Type B pancreatic cell (in vitro differentiated cells): ENCODE measurements around the gene UTP25. TPM values are rescaled to one million over a fixed set of nuclear protein-coding genes. Genes with fewer than 3 reads are reported as not detected.

Experiments
- DNase-seq: peaks from one replicate; pipeline ENCODE4 v3.0.0; 2021; ENCODE audit warnings: mixed read lengths; ENCODE audit not compliant: unreplicated experiment; ENCODE audit errors: extremely low spot score
- H3K27ac Mint-ChIP-seq: 2 replicates; pipeline ENCODE4 v1.8.0; 2021; ENCODE audit warnings: mild to moderate bottlenecking, mixed read lengths
- H3K27me3 Mint-ChIP-seq: 2 replicates; pipeline ENCODE4 v1.8.0; 2021; ENCODE audit warnings: mixed read lengths
- H3K36me3 Mint-ChIP-seq: 2 replicates; pipeline ENCODE4 v1.8.0; 2021; ENCODE audit warnings: mixed read lengths
- H3K4me1 Mint-ChIP-seq: one replicate; pipeline ENCODE4 v1.8.0; 2021; ENCODE audit warnings: mixed read lengths; ENCODE audit not compliant: unreplicated experiment
- H3K4me3 Mint-ChIP-seq: 2 replicates; pipeline ENCODE4 v1.8.0; 2021; ENCODE audit warnings: mild to moderate bottlenecking, mixed read lengths
- H3K9me3 Mint-ChIP-seq: 2 replicates; pipeline ENCODE4 v1.8.0; 2021; ENCODE audit warnings: mixed read lengths
- total RNA-seq: library from RNA; stranded (reverse); gene quantifications from 2 replicates; pipeline ENCODE4 v1.2.1, GENCODE V29; 2021; ENCODE audit warnings: low replicate concordance
- TF ChIP-seq, protein P1 (sequence below): fragments of 200-600 bp; sonication (generic); conservative IDR thresholded peaks from 2 replicates; pipeline ENCODE4 v1.5.0; 2021; ENCODE audit warnings: antibody characterized with exemption, mild to moderate bottlenecking

The UTP25 gene
- total RNA-seq, 1 donor from 2014 or later, result 9.4 TPM

DNA sequence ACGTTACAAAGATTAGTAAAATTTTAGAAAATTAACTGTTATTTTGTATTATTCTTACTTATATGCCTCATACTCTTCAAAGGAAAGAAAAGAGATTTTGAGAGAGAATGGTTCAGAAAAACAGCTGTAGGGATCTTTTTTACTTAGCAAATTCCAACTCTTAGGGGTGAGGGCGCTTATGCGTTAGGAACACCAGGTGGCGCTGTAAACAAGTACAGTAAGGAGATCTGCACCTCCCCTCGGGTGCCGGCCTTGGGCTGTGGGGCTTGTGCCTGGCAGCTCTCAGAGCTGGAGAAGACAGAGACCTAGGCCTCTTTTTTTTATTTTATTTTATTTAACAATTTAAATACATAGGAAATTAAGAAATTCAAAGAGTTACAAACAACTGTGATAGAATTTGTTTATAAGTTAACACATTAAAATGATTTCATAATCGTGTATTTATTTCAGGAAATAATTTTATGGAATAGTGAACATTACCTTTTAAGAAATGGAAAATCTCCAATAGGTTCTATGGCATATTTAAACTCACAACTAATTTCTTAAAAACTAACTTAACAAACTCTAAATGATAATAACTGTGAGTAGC lies 32.6 kb downstream of the UTP25 start:
- Mint-ChIP-seq H3K4me1 (peaks cover 15% of the 10 kb centered on the region), H3K27me3 (peaks cover 23% of the 10 kb centered on the region), H3K27ac (no peak overlapping the region), H3K4me3 (no peak overlapping the region), H3K36me3 (peaks cover 4% of the 10 kb centered on the region), H3K9me3 (no peaks in the 10 kb centered on the region)
- TF ChIP-seq, protein P1, sequence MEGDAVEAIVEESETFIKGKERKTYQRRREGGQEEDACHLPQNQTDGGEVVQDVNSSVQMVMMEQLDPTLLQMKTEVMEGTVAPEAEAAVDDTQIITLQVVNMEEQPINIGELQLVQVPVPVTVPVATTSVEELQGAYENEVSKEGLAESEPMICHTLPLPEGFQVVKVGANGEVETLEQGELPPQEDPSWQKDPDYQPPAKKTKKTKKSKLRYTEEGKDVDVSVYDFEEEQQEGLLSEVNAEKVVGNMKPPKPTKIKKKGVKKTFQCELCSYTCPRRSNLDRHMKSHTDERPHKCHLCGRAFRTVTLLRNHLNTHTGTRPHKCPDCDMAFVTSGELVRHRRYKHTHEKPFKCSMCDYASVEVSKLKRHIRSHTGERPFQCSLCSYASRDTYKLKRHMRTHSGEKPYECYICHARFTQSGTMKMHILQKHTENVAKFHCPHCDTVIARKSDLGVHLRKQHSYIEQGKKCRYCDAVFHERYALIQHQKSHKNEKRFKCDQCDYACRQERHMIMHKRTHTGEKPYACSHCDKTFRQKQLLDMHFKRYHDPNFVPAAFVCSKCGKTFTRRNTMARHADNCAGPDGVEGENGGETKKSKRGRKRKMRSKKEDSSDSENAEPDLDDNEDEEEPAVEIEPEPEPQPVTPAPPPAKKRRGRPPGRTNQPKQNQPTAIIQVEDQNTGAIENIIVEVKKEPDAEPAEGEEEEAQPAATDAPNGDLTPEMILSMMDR, result peak; percentile 98
- peak; percentile 80 for DNase-seq

DNA sequence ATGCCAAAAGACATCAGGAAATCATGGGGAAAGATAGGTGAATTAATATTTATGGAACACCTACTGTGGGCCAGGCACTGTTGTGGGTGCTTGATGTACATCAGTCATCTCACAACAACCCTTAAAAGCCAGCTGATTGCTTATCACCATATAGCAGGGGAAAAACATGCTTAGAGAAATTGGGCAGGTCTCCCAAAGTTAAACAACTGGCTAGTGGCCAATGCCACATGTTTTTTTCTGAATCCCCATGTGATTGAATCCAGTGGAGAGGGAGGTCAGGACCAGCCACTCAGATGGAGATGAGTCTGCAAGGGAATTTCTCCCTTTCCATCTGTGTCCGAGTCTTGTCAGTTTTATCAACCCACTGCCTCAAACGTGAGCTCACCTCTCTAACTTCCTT lies 33.5 kb downstream of the UTP25 start:
- Mint-ChIP-seq H3K36me3 (peaks cover 4% of the 10 kb centered on the region), H3K9me3 (peaks cover 4% of the 10 kb centered on the region), H3K4me1 (peaks cover 15% of the 10 kb centered on the region), H3K27me3 (peaks cover 23% of the 10 kb centered on the region), H3K27ac (no peak overlapping the region), H3K4me3 (no peak overlapping the region)
- TF ChIP-seq, protein P1, result no peak
- no peak for DNase-seq

DNA sequence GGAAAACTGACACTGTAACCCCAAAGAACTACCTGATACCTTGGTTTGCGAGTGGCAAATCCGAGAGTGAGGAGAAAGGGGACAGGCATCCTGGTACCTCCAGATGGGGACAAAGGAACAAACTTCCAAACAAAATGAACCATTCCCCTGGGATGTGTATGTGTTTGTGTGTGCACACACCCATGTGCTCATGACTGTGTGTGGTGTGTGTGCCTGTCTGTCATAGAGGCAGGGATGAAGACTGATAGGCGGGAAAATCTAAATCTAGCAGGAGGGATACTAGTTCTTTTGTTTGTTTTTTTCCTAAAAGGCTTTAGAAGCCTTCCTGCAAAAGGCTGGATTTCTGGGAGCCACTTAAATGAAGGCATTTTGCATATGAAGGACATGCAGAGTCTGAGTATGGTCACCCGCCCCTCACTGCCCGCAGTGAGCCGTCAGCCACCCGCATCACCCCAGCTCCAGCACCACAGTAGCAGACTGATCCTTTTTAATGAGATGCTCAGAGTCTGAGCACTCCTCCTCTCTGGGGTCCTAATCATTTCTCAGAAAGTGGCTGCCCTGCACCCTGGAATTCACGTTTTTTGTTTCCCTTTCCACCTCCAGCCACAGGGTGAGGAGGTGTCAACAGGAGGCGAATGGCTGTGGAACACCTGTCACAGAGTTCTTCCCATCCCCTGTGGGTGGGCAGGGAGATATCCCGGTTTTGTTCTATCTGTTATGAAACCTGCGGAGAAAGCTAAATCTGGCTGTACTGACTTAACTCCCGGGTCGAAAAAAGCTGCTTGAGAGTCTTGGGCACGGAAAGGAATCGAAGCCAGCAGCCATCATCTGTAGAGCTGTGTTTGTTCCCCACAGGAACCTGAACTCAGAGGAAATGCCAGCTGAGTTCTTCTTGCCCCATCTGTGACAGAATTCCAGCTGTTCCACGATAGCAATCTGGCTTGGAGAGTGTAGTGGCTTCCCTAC lies 34.9 kb downstream of the UTP25 start:
- H3K27ac Mint-ChIP-seq, result no peak overlapping the region
- H3K4me1 Mint-ChIP-seq, result peaks cover 15% of the 10 kb centered on the region
- peaks cover 23% of the 10 kb centered on the region for H3K27me3 Mint-ChIP-seq
- DNase-seq, result no peak
- no peak overlapping the region for H3K4me3 Mint-ChIP-seq
- TF ChIP-seq, protein P1, result no peak
- peaks cover 12% of the 10 kb centered on the region for H3K9me3 Mint-ChIP-seq
- H3K36me3 Mint-ChIP-seq, result no peaks in the 10 kb centered on the region

DNA sequence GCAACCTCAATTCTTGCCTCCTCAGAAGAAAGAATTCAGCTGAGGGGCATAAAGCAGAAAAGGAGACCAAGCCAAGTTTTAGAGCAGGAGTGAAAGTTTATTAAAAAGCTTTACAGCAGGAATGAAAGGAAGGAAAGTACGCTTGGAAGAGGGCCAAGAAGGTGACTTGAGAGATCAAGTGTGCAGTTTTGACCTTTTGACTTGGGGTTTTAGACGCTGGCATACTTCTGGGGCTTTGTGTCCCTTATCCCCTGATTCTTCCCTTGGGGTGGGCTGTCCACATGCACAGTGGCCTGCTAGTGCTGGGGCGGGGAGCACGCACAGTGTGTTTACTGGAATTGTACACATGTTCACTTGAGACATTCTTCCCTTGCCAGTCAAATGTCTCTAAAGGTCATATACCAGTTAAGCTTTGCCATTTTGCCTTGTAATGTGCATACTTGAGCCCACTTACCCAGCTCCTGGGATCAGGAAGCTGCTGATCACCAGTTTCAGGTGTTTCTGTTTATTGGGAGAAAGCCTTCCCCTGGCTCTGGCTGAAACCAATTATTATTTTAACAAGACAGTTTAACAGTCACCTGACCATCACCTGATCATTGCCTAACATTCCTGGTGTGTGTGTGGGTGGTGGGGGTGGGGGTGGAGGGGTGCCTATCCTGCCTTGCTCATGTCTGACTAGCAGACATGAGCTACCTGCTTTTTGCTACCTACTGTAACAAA lies 36.2 kb downstream of the UTP25 start:
- peaks cover 21% of the 10 kb centered on the region for H3K4me1 Mint-ChIP-seq
- peak overlapping the region; percentile 18 for H3K4me3 Mint-ChIP-seq
- TF ChIP-seq, protein P1, result no peak
- peaks cover 12% of the 10 kb centered on the region for H3K9me3 Mint-ChIP-seq
- peaks cover 25% of the 10 kb centered on the region for H3K27me3 Mint-ChIP-seq
- no peaks in the 10 kb centered on the region for H3K36me3 Mint-ChIP-seq
- no peak overlapping the region for H3K27ac Mint-ChIP-seq
- no peak for DNase-seq

DNA sequence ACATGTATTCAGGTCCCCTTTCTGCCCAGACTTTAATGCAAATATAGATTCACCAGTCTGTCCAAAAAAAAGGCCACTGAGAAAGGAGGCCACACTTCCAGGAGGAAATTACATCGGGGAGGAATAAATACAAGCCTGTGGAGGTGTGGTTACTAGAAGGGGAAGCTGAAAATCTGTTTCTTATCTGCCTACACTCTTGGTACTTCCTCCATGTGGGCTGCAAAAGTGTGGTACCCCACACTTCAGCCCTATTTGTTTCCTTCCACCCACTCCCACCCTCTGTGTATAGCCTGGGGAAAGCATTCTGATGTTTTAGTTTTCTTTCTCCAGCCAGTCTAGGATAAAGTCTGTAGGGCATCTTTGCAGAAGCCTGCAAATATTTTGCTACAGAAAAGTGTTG lies 38.4 kb downstream of the UTP25 start:
- no peaks in the 10 kb centered on the region for H3K36me3 Mint-ChIP-seq
- peaks cover 29% of the 10 kb centered on the region for H3K27me3 Mint-ChIP-seq
- TF ChIP-seq, protein P1, result no peak

More for the DNA sequence above, 38.4 kb downstream of the UTP25 start:
- DNase-seq, result no peak
- Mint-ChIP-seq H3K27ac (no peak overlapping the region), H3K4me1 (peaks cover 41% of the 10 kb centered on the region), H3K4me3 (no peak overlapping the region), H3K9me3 (peaks cover 12% of the 10 kb centered on the region)
